Measurements from ENCODE around the gene YBX1. TPM values are rescaled to one million over a fixed set of nuclear protein-coding genes. Genes with fewer than 3 reads are reported as not detected.
A peak's percentile ranks its signal among the peaks of the same experiment; 100 is the strongest.

Gene YBX1
- total RNA-seq, 8 experiments from 2014 or later: 743 to 1,979 (median 1,431) TPM

DNA sequence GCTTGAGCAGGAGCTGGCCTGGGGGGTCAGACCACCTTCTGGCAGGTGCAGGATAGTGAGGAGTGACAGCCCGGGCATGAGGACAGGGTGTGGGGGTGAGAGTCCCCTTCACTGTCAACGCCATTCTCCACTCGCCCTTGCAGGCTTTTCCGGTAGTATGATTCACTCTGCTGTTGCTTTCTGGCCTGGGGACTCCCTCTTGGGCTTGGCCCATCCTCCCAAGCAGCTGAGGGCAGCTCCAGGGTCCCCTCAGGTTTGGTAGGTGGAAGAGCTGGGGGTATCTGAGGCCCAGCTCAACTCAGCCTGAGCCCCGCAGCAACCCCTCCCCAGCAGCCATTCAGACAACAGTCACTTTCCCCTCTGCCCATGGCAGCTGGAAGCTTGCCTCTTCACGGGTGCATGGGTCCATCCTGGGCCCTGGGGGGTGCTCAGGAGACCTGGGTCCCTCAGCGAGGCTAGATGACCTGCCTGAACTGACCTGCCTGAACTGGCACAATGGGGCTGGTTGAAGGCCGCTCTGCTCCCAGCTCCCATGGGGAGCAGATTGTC is 56.5 kb downstream of the YBX1 start:
- WGBS, 10 experiments: 62 to 100% (median 83%) methylated on average over 1 to 3 of the region's 8 CpGs; no CpG with 5 or more reads in 7 of the 10 experiments
- Histone ChIP-seq H3K4me1 (replicated peaks in 1 of 2) (peaks cover 15 to 16% of the 10 kb centered on the region in 2 donors), H3K4me3 (no peak overlapping the region), H3K27ac (no peak overlapping the region)
- no peak for ATAC-seq (replicated peaks in 6 of 8)
- in situ Hi-C loops (cut with MboI; ENCODE audit: low pct_unique_long_range_greater_than_20kb in 2 of 9, low sequenced_read_pairs in 9 of 9, unreplicated experiment in 9 of 9): loop anchor here in 2 of 9 experiments (25.0 kb wide), 2 partner anchors 151 to 401 kb away; partner anchors contain the start of gene FOXJ3 (in 1 of the 2)

DNA sequence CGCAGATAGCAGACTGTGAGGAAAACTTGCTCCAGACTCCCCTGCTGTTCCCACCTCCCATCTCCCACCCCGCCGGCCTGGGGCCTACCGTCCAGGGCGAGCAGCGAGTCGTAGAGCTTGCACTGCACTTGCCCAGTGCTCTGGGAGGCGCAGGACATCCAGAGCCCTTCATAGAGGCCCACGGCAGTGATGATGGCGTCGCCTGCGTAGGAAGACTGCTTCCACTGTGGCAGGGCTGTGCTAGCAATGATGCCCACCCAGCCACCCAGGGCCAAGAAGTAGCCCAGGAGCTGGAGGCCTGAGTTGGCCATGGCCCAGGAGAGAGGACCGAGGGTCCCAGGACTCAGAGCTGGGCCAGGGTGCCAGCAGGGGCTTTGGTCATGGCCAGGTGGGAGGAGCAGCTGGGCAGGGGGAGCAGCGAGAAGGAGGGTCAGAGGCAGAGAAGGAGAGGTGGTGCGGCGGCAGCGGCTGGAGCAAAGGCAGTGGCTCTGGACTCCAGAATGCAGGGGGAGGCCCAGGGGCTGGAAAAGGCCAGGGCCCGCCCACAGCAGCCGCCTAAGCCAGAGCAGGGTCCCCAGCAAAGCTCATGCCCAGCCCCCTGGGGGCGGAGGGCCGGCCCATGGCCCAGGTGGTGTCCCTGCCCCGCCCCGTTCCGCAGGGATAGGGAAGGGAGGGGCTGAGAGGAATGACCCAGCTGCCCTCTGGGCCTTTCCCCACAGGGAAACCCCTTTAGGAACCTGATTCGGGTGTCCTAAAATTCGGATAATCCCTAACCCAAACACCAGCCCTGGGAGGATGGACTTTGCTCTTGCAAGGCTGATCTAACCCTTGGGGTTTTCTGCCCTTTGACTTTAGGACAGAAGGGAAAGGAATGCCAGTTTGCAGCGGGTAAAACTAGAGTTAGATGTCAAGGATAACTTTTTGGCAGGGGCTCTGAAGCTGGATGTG is 57.8 kb downstream of the YBX1 start, which contains the start of gene CLDN19:
TSS of gene CLDN19 (minus strand) at position 484 of the 948 bp plus-strand sequence. CDS start at position 311, 173 bp downstream.
- 27 to 78% (median 53%) methylated on average over 3 to 8 of the region's 27 CpGs; no CpG with 5 or more reads in 6 of the 10 experiments for WGBS, 10 experiments
- in situ Hi-C loops (cut with MboI; ENCODE audit: low pct_unique_long_range_greater_than_20kb in 2 of 9, low sequenced_read_pairs in 9 of 9, unreplicated experiment in 9 of 9): loop anchor here in 2 of 9 experiments (25.0 kb wide), 2 partner anchors 153 to 403 kb away; partner anchors contain the start of gene FOXJ3 (in 1 of the 2)
- peaks cover 15 to 16% of the 10 kb centered on the region in 2 donors for H3K4me1 ChIP-seq (replicated peaks in 1 of 2)
- ATAC-seq (replicated peaks in 6 of 8): peak in 6 of 8 experiments; percentile 7 to 77 (median 44)
- no peak within 1 kb of the TSS for H3K4me3 ChIP-seq
- no peak within 1 kb of the TSS for H3K27ac ChIP-seq

- no peak overlapping the region for H3K27ac ChIP-seq
- 60 to 82% (median 70%) methylated on average over 1 to 9 of the region's 19 CpGs; no CpG with 5 or more reads in 4 of the 10 experiments for WGBS, 10 experiments
- peak in 5 of 8 experiments; percentile 42 to 80 (median 63) for ATAC-seq (replicated peaks in 6 of 8)
These were observed 58.8 kb downstream of the YBX1 start for GRCh38 chr1:42740851-42741580.

DNA sequence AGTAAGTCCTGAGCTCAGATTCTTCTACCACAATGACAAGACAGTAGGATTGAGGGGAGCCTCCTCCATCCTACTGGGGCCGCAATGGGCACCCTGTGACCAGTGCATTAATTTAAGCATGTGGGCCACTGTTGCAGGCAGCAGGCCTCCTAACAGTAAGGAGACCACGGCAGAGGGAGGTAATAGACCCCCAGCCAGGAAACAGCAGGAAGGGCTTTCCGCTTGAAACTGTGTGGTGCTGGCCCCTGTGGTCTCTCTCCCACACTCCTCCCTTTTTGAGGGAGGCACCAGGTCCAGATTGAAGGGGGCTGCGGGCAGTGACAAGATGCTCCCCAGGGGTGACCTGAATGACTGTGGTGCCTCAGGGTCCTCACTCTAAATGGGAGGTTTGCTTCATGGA is 59.5 kb downstream of the YBX1 start:
- no peak for ATAC-seq (replicated peaks in 6 of 8)
- in situ Hi-C loops (cut with MboI; ENCODE audit: low pct_unique_long_range_greater_than_20kb in 2 of 9, low sequenced_read_pairs in 9 of 9, unreplicated experiment in 9 of 9): loop anchor here in 2 of 9 experiments (25.0 kb wide), 2 partner anchors 154 to 404 kb away; partner anchors contain the start of gene FOXJ3 (in 1 of the 2)
- H3K27ac ChIP-seq: no peak overlapping the region
- H3K4me3 ChIP-seq: no peak overlapping the region
- 92 to 100% (median 96%) methylated on average over 1 to 4 of the region's 4 CpGs; no CpG with 5 or more reads in 4 of the 10 experiments for WGBS, 10 experiments
- H3K4me1 ChIP-seq (replicated peaks in 1 of 2): peaks cover 15 to 16% of the 10 kb centered on the region in 2 donors

More at GRCh38 chr1:42740851-42741580, 58.8 kb downstream of the YBX1 start:
- H3K4me3 ChIP-seq: no peak overlapping the region
- peaks cover 15 to 16% of the 10 kb centered on the region in 2 donors for H3K4me1 ChIP-seq (replicated peaks in 1 of 2)
- in situ Hi-C loops (cut with MboI; ENCODE audit: low pct_unique_long_range_greater_than_20kb in 2 of 9, low sequenced_read_pairs in 9 of 9, unreplicated experiment in 9 of 9): loop anchor here in 2 of 9 experiments (25.0 kb wide), 2 partner anchors 154 to 404 kb away; partner anchors contain the start of gene FOXJ3 (in 1 of the 2)

- Histone ChIP-seq H3K4me1 (replicated peaks in 1 of 2) (peaks cover 16 to 17% of the 10 kb centered on the region in 2 donors), H3K27ac (no peak overlapping the region), H3K4me3 (no peak overlapping the region)
- no peak for ATAC-seq (replicated peaks in 6 of 8)
- in situ Hi-C loops (cut with MboI; ENCODE audit: low pct_unique_long_range_greater_than_20kb in 2 of 9, low sequenced_read_pairs in 9 of 9, unreplicated experiment in 9 of 9): loop anchor here in 2 of 9 experiments (25.0 kb wide), 2 partner anchors 155 to 405 kb away; partner anchors contain the start of gene FOXJ3 (in 1 of the 2)
- 65 to 100% (median 88%) methylated on average over 1 to 7 of the region's 8 CpGs; no CpG with 5 or more reads in 3 of the 10 experiments for WGBS, 10 experiments
These were observed 59.9 kb downstream of the YBX1 start for GRCh38 chr1:42742141-42742540.

GRCh38 chr1:42742617-42743316 is 60.5 kb downstream of the YBX1 start:
- Histone ChIP-seq H3K27ac (no peak overlapping the region), H3K4me3 (no peak overlapping the region), H3K4me1 (replicated peaks in 1 of 2) (peaks cover 16 to 17% of the 10 kb centered on the region in 2 donors)
- WGBS, 10 experiments: 60 to 100% (median 93%) methylated on average over 1 to 9 of the region's 9 CpGs; no CpG with 5 or more reads in 2 of the 10 experiments
- in situ Hi-C loops (cut with MboI; ENCODE audit: low pct_unique_long_range_greater_than_20kb in 2 of 9, low sequenced_read_pairs in 9 of 9, unreplicated experiment in 9 of 9): loop anchor here in 2 of 9 experiments (25.0 kb wide), 2 partner anchors 155 to 405 kb away; partner anchors contain the start of gene FOXJ3 (in 1 of the 2)
- ATAC-seq (replicated peaks in 6 of 8): peak in 1 of 8 experiments; percentile 19

DNA sequence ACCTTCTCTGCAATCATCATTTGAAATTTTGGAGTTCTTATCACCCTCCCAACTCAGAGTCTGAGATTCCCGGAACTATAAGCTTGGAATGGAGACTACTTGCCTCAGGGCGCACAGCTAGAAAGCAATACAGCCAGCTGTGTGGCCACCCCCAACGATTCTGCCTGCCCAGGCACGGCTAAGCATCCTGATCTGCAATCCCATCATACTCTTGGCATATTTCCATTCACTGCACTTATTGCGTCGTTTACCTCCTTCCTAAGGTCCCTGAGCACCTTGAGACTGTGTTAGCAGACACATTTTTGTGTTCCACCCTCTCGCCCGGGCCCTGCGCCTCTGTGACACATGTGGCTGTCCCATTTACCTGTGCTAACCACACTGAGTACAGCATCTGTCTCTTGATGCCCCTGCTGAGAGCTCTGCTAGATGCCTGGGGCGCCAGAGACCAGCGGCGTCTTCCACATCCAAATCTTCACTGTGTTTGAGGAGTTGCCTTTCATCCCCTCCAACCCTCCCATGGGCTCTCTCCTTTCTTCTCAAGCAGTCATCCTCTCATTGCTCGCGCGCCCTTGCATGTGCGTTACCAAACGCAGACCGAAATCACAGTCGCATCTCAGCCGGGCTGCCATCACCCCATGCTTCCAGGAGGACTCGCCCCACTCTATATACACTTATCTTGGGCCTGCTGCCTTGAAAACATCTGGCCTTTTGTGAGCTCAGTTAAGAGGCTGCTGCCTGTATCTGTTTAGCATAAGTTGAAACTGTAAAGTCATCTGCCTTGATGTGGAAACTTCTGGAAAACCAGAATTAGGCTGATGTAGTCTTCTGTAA is 61.3 kb downstream of the YBX1 start:
- Histone ChIP-seq H3K4me1 (replicated peaks in 1 of 2) (peaks cover 16 to 17% of the 10 kb centered on the region in 2 donors), H3K27ac (no peak overlapping the region), H3K4me3 (no peak overlapping the region)
- ATAC-seq (replicated peaks in 6 of 8): peak in 3 of 8 experiments; percentile 76 to 78 (median 77)
- in situ Hi-C loops (cut with MboI; ENCODE audit: low pct_unique_long_range_greater_than_20kb in 2 of 9, low sequenced_read_pairs in 9 of 9, unreplicated experiment in 9 of 9): loop anchor here in 2 of 9 experiments (25.0 kb wide), 2 partner anchors 156 to 406 kb away; partner anchors contain the start of gene FOXJ3 (in 1 of the 2)
- WGBS, 10 experiments: 57 to 100% (median 80%) methylated on average over 1 to 18 of the region's 21 CpGs; no CpG with 5 or more reads in 1 of the 10 experiments

DNA sequence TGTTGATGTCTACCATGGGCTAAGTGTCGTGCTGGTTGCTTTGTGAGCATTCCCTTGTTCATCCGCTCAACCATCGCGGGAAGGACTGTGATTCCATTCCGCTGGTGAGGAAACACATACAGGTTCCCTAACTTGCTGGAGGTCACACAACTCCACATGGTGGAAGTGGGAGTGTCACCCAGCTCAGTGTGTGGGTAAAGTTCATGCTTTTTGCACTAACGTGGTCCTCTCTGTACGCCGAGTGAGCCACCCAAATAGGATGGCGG is 61.9 kb downstream of the YBX1 start:
- ATAC-seq (replicated peaks in 6 of 8): no peak
- 59 to 98% (median 89%) methylated on average over 1 to 9 of the region's 9 CpGs; no CpG with 5 or more reads in 3 of the 10 experiments for WGBS, 10 experiments
- in situ Hi-C loops (cut with MboI; ENCODE audit: low pct_unique_long_range_greater_than_20kb in 2 of 9, low sequenced_read_pairs in 9 of 9, unreplicated experiment in 9 of 9): loop anchor here in 2 of 9 experiments (25.0 kb wide), 2 partner anchors 157 to 407 kb away; partner anchors contain the start of gene FOXJ3 (in 1 of the 2)
- no peak overlapping the region for H3K27ac ChIP-seq
- no peak overlapping the region for H3K4me3 ChIP-seq
- H3K4me1 ChIP-seq (replicated peaks in 1 of 2): peaks cover 16 to 17% of the 10 kb centered on the region in 2 donors

- in situ Hi-C loops (cut with MboI; ENCODE audit: low pct_unique_long_range_greater_than_20kb in 2 of 9, low sequenced_read_pairs in 9 of 9, unreplicated experiment in 9 of 9): loop anchor here in 3 of 9 experiments (5.0 to 25.0 kb wide), 3 partner anchors 159 to 409 kb away; partner anchors contain the start of gene FOXJ3 (in 1 of the 3)
- Histone ChIP-seq H3K27ac (no peak overlapping the region), H3K4me3 (no peak overlapping the region), H3K4me1 (replicated peaks in 1 of 2) (peaks cover 4 to 5% of the 10 kb centered on the region in 2 donors)
- WGBS, 10 experiments: 69 to 100% (median 93%) methylated on average over 1 to 8 of the region's 8 CpGs; no CpG with 5 or more reads in 4 of the 10 experiments
- no peak for ATAC-seq (replicated peaks in 6 of 8)
These were observed 63.6 kb downstream of the YBX1 start for GRCh38 chr1:42745851-42746250.

DNA sequence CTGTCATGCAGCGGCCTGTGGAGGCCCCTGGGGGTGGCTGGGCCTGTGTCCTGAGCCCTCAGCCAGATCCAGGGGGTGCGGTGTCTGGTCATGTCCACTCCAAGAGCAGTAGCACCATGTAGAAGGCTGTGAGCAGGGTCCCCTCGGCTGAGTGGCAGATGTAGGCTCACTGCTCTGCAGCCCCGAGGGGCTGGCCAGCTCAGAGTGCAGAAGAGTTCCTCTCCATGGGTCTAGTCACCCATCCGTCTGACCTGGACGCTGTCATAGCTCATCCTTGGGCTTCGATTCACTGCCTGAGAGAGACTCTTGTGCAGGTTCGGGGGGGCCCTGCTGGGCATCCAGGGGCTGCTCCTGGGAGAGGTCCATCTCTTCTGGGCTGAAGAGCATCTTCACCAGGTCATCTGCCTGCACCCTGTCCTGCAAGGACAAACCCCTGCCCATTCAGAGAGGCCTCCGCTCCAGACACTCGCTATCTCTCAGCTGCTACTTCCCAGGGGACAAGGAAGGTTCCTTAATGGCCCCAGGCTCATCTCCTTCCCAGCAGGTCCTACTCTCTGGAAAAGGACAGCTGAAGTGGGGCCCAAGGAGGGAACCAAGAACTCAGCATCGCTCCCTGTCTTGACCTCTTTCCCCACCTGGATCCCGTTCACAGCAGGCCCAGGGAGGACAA is 64.4 kb downstream of the YBX1 start:
- 90 to 100% (median 99%) methylated on average over 2 to 12 of the region's 12 CpGs; no CpG with 5 or more reads in 2 of the 10 experiments for WGBS, 10 experiments
- in situ Hi-C loops (cut with MboI; ENCODE audit: low pct_unique_long_range_greater_than_20kb in 2 of 9, low sequenced_read_pairs in 9 of 9, unreplicated experiment in 9 of 9): loop anchor here in 3 of 9 experiments (5.0 to 25.0 kb wide), 3 partner anchors 159 to 409 kb away; partner anchors contain the start of gene FOXJ3 (in 1 of the 3)
- ATAC-seq (replicated peaks in 6 of 8): peak in 5 of 8 experiments; percentile 6 to 24 (median 19)
- H3K4me3 ChIP-seq: no peak overlapping the region
- H3K27ac ChIP-seq: no peak overlapping the region
- H3K4me1 ChIP-seq (replicated peaks in 1 of 2): peaks cover 0 to 2% of the 10 kb centered on the region in 2 donors
